ENCODE measurements around the gene ARMC9.

The ARMC9 gene

DNA sequence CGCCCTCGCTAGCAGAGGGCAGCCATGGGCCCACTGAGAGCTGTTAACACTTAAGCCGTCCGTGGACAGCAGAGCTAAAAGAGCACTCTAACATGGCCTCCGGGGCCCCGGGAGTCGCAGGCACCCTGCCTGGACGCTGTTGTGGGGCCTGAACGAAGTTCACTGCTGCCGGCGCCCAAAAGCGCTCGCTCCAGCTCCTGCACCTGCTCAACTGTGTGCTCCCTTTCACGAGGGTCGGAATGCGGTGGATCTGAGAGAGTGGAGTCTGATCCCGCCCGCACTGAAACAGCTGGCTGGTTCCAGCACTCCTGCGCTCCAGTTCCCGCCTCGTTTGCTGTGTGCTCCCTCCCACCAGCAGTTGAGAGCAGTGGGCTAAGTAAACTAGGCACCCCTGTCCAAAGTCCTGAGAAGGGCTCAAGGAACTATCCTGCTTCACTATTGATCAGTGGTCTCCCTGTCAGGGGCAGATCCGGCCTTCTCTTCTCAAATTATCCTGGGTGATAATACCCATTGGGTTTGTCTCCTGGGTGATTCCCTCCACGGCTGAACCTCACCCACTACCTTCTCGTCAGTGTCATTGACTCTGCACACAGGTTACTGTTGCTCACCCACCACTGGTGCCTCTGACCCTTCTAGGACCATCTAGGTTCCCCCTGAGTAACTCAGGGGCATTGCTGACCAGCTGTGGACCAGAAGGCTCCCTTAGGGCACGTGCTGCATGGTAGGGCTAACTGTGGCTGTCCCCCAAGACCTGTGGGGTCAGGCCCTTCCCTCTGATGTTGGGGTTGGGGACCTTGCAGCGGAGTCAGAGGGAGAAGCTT lies 220.6 kb downstream of the ARMC9 start:
- Histone ChIP-seq H3K4me1 (no peaks in the 10 kb centered on the region), H3K27ac (no peak overlapping the region), H3K9me3 (no peaks in the 10 kb centered on the region), H3K27me3 (peaks cover 0 to 8% of the 10 kb centered on the region in 2 donors), H3K36me3 (no peaks in the 10 kb centered on the region), H3K4me3 (no peak overlapping the region)
- intact Hi-C loops (cut with DNase I; ENCODE audit: low total_unique reads): loop anchor here (10.0 kb wide), 2 partner anchors 124 to 314 kb away; no protein-coding TSS in a partner anchor
- DNase-seq: no peak
- TF ChIP-seq, protein P1, sequence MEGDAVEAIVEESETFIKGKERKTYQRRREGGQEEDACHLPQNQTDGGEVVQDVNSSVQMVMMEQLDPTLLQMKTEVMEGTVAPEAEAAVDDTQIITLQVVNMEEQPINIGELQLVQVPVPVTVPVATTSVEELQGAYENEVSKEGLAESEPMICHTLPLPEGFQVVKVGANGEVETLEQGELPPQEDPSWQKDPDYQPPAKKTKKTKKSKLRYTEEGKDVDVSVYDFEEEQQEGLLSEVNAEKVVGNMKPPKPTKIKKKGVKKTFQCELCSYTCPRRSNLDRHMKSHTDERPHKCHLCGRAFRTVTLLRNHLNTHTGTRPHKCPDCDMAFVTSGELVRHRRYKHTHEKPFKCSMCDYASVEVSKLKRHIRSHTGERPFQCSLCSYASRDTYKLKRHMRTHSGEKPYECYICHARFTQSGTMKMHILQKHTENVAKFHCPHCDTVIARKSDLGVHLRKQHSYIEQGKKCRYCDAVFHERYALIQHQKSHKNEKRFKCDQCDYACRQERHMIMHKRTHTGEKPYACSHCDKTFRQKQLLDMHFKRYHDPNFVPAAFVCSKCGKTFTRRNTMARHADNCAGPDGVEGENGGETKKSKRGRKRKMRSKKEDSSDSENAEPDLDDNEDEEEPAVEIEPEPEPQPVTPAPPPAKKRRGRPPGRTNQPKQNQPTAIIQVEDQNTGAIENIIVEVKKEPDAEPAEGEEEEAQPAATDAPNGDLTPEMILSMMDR (IDR thresholded peaks at IDR 0.05): no peak

DNA sequence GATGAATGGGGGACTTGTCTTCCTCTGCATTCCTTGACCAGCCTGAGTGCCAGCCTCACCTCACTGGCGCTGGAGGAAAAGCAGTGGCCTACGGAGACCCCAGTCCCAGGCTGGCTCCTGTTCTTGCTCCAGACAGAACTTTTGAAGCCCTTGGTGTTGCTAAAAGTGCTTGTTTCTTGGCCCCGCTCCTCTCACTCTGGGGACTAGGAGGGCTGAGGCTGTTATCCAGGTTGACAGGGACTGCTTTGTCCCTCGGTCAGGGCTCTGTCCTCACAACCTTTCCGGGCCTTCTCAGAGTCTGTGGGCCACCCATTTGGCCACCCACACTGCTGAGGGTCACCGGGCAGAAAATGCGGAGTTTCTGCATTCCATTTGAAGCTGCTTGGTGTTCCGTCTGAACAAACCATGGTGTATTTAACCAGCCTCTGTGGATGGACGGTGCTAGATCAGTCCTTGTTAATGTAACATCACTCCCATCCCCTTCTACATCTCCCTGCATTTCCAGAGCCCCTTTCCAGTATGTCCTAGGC lies 222.7 kb downstream of the ARMC9 start:
- H3K36me3 ChIP-seq: no peaks in the 10 kb centered on the region

DNA sequence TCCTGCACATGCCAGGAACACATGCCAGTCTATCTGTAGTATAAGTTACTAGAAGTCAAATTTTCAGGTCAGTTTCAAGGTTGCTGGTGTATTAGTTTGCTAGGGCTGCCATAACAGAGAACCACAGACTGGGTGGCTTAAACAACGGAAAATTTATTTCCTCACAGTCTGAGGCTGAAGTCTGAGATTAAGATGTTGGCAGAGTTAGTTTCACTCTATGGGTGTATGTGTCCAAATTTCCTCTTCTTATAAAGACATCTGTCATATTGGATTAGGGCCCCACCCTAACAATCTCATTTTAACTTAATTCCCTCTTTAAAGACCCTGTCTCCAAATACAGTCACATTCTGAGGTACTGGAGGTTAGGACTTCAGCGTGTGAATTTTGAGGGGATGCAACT lies 223.6 kb downstream of the ARMC9 start:
- no peaks in the 10 kb centered on the region for H3K36me3 ChIP-seq
- DNase-seq: no peak
- H3K9me3 ChIP-seq: no peaks in the 10 kb centered on the region
- no peak overlapping the region for H3K4me3 ChIP-seq
- no peaks in the 10 kb centered on the region for H3K4me1 ChIP-seq
- intact Hi-C loops (cut with DNase I; ENCODE audit: low total_unique reads): no loop called here
- TF ChIP-seq, protein P1 (IDR thresholded peaks at IDR 0.05): no peak
- no peak overlapping the region for H3K27ac ChIP-seq
- H3K27me3 ChIP-seq: peaks cover 0 to 10% of the 10 kb centered on the region in 2 donors

More for the DNA sequence above, 222.7 kb downstream of the ARMC9 start:
- intact Hi-C loops (cut with DNase I; ENCODE audit: low total_unique reads): no loop called here
- TF ChIP-seq, protein P1 (IDR thresholded peaks at IDR 0.05): no peak
- Histone ChIP-seq H3K27me3 (peaks cover 0 to 10% of the 10 kb centered on the region in 2 donors), H3K9me3 (no peaks in the 10 kb centered on the region), H3K4me1 (no peaks in the 10 kb centered on the region), H3K4me3 (no peak overlapping the region), H3K27ac (no peak overlapping the region)
- no peak for DNase-seq

DNA sequence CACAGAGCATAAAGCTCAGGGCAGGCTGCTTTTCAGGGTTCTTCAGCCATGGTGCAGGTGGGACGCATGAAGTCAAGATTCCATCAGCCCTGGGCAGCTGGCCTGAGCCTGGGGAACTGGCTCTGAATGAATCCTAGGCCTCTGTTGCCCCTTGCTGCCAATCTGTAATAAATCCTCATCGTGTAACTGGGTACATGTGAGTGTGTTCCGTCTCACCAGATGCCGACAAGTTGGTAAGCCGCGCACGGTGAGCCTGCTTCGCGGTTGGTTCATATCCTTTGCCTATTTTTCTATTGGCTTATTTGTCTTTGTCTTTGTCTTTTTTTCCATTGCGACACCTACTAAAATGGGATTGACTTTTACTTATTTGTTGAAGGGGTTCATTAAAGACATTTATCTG lies 224.7 kb downstream of the ARMC9 start:
- no peak for DNase-seq
- Histone ChIP-seq H3K9me3 (no peaks in the 10 kb centered on the region), H3K36me3 (no peaks in the 10 kb centered on the region), H3K27ac (no peak overlapping the region), H3K4me1 (no peaks in the 10 kb centered on the region), H3K4me3 (no peak overlapping the region), H3K27me3 (peaks cover 0 to 10% of the 10 kb centered on the region in 2 donors)
- TF ChIP-seq, protein P1 (IDR thresholded peaks at IDR 0.05): no peak
- intact Hi-C loops (cut with DNase I; ENCODE audit: low total_unique reads): no loop called here
